22Rv1 (cell line): Measurements from ENCODE around the gene PLB1.

Source experiments
- CTCF ChIP-seq: fragments of 450-650 bp; IDR thresholded peaks from 2 replicates; pipeline ENCODE4 v1.5.1; 2017; ENCODE audit warnings: mild to moderate bottlenecking
- ZFX ChIP-seq: fragments of 450-650 bp; IDR thresholded peaks from 2 replicates; pipeline ENCODE4 v1.6.1; 2017; ENCODE audit warnings: antibody characterized with exemption, borderline replicate concordance

DNA sequence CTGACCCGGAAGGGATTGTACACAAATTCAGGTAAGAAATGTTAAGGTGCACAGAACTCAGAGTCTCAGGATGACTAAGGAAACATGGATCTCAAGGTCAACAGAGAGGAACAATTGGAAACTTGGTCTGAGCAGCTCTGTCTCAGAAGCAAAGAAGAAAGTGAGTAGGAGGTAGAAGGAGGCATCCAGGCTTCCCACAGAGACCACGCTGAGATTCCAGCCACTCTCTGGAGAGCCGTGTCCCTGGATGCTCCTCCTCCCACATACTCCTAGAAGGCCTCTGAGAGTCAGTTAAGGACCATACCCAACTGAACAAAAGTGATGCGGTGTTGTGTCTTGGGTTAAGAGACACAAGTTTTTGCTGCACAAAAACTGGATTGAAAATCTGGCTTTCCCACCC, 8.6 kb upstream of the PLB1 start:
- TF ChIP-seq CTCF (no peak), ZFX (no peak)
